ENCODE measurements around the gene CSMD2. TPM values are rescaled to one million over a fixed set of nuclear protein-coding genes. Genes with fewer than 3 reads are reported as not detected.

CSMD2 gene
- polyA plus RNA-seq, 1 of the 3 experiments (the other 2 are of a cell fraction): not detected

GRCh38 chr1:33560680-33561079 is 604.4 kb downstream of the CSMD2 start (continued):
- no peak for TF ChIP-seq CTCF (IDR thresholded peaks at IDR 0.05)
- TF ChIP-seq, protein P1, sequence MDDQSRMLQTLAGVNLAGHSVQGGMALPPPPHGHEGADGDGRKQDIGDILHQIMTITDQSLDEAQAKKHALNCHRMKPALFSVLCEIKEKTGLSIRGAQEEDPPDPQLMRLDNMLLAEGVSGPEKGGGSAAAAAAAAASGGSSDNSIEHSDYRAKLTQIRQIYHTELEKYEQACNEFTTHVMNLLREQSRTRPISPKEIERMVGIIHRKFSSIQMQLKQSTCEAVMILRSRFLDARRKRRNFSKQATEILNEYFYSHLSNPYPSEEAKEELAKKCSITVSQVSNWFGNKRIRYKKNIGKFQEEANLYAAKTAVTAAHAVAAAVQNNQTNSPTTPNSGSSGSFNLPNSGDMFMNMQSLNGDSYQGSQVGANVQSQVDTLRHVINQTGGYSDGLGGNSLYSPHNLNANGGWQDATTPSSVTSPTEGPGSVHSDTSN (IDR thresholded peaks at IDR 0.05): no peak
- TF ChIP-seq MAX (IDR thresholded peaks at IDR 0.05; ENCODE audit: low read depth): no peak

DNA sequence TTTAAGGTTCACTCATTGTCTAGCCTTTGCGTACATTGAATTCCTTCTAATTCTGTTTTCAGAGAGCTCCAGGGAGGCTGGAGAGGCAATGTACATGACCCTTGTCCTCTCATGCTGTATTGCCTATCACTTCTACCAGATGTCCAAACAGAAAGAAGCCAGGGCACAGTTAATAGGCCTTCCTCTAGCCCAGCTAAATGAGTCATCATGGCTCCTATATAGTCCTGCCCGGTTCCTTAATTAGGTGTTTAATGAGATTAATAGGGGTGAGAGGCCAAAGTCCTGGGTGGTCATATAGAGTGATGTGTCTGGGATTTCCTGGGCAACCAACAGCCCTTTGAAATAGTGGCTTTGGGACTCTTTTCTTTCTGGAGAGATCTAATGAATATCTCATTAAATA is 616.3 kb downstream of the CSMD2 start:
- no peaks in the 10 kb centered on the region for H3K27me3 ChIP-seq (ENCODE audit: insufficient read depth)
- ChIA-PET POLR2A (no interaction called here), CTCF (no interaction called here)
- no peaks in the 10 kb centered on the region for H3K4me1 ChIP-seq (ENCODE audit: control insufficient read depth in 1 of 2, insufficient read depth in 2 of 2, low read depth in 1 of 2, low read length in 1 of 2)
- no peak for DNase-seq
- 53% methylated on average over 2 of the region's 2 CpGs for WGBS (ENCODE audit: low lambda C conversion rate)
- no peaks in the 10 kb centered on the region for H4K20me1 ChIP-seq (ENCODE audit: insufficient read depth)
- no peak overlapping the region for H2AFZ ChIP-seq (ENCODE audit: low read depth)
- H3K9me2 ChIP-seq: no peaks in the 10 kb centered on the region
- H3K9me3 ChIP-seq: no peaks in the 10 kb centered on the region
- TF ChIP-seq ZBTB33 (IDR thresholded peaks at IDR 0.05; ENCODE audit: borderline replicate concordance, low read depth): no peak
- TF ChIP-seq RAD21 (IDR thresholded peaks at IDR 0.05; ENCODE audit: low read length): no peak
- TF ChIP-seq FOXM1 (IDR thresholded peaks at IDR 0.05; ENCODE audit: low read depth): no peak
- TF ChIP-seq TCF12 (IDR thresholded peaks at IDR 0.05): no peak
- TF ChIP-seq ELF1 (IDR thresholded peaks at IDR 0.05): no peak
- TF ChIP-seq MXI1 (IDR thresholded peaks at IDR 0.05; ENCODE audit: low read depth, low read length): no peak
- no peak for TF ChIP-seq GABPA (IDR thresholded peaks at IDR 0.05; ENCODE audit: low read depth)
- no peak overlapping the region for H3K4me2 ChIP-seq
- H3K36me3 ChIP-seq (replicated peaks in 1 of 2; ENCODE audit: control insufficient read depth in 1 of 2, insufficient read depth in 2 of 2, low read length in 1 of 2): no peaks in the 10 kb centered on the region
- no peaks in the 10 kb centered on the region for H3F3A ChIP-seq (replicated peaks; ENCODE audit: insufficient read depth)
- no peak overlapping the region for H3K9ac ChIP-seq
- H3K4me3 ChIP-seq (ENCODE audit: low read depth in 2 of 2, low read length in 1 of 2): no peak overlapping the region
- H3K27ac ChIP-seq (ENCODE audit: low read depth in 2 of 2, low read length in 1 of 2): no peak overlapping the region
- no peaks in the 10 kb centered on the region for H3K79me2 ChIP-seq (ENCODE audit: insufficient read depth)

DNA sequence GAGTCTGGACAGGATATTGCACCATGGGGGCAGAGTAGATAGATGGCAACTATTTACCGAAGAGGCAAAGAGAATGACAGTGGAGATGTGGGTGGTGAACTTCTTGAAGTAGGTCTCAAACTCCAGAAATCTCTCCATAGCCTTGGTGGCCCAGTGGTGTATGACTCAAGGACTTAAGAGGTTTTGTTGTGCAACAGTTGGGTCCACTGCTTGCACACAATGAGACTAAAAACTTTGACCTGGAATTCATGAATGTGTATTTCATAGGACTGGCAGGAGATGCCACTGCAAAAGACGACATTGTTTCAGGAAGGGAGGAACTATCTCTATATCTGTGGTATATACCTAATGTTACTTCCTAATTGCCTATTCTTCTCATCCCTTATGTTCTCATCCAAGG is 616.7 kb downstream of the CSMD2 start:
- no peak for DNase-seq
- Histone ChIP-seq H3K36me3 (replicated peaks in 1 of 2; ENCODE audit: control insufficient read depth in 1 of 2, insufficient read depth in 2 of 2, low read length in 1 of 2) (no peaks in the 10 kb centered on the region), H3K27ac (ENCODE audit: low read depth in 2 of 2, low read length in 1 of 2) (no peak overlapping the region), H4K20me1 (ENCODE audit: insufficient read depth) (no peaks in the 10 kb centered on the region), H2AFZ (ENCODE audit: low read depth) (no peak overlapping the region), H3K27me3 (ENCODE audit: insufficient read depth) (no peaks in the 10 kb centered on the region), H3F3A (replicated peaks; ENCODE audit: insufficient read depth) (no peaks in the 10 kb centered on the region), H3K9me3 (no peaks in the 10 kb centered on the region), H3K79me2 (ENCODE audit: insufficient read depth) (no peaks in the 10 kb centered on the region), H3K4me2 (no peak overlapping the region), H3K4me3 (ENCODE audit: low read depth in 2 of 2, low read length in 1 of 2) (no peak overlapping the region), H3K4me1 (ENCODE audit: control insufficient read depth in 1 of 2, insufficient read depth in 2 of 2, low read depth in 1 of 2, low read length in 1 of 2) (no peaks in the 10 kb centered on the region), H3K9me2 (no peaks in the 10 kb centered on the region), H3K9ac (no peak overlapping the region)
- TF ChIP-seq POLR2AphosphoS5 (IDR thresholded peaks at IDR 0.05; ENCODE audit: low read depth, low read length): no peak
- POLR2A ChIA-PET: no interaction called here
- WGBS (ENCODE audit: low lambda C conversion rate): 13% methylated on average over 2 of the region's 2 CpGs
- CTCF ChIA-PET: no interaction called here
